OCI-LY7 (cell line): Measurements from ENCODE around the gene POC1A. TPM values are rescaled to one million over a fixed set of nuclear protein-coding genes. Genes with fewer than 3 reads are reported as not detected.

ENCODE experiments used
- BruUV-seq: library from RNA; stranded (reverse); fragments of 400-500 nt; replicated peaks from 2 replicates; lab custom pipeline; 2021; lab: Mats Ljungman, UMichigan
- CTCF ChIA-PET: fragments of 300-600 bp; sonication (Branson Sonifier 250); formaldehyde crosslinking; loops from one replicate; lab custom pipeline; 2022; ENCODE audit warnings: antibody characterized with exemption; ENCODE audit not compliant: unreplicated experiment; lab: Charles Lee
- POLR2A ChIA-PET: fragments of 300-600 bp; sonication (Branson Sonifier 250); formaldehyde crosslinking; loops from one replicate; lab custom pipeline; 2022; ENCODE audit warnings: antibody characterized with exemption; lab: Charles Lee
- DNase-seq: peaks from one replicate; pipeline ENCODE4 v3.0.0-alpha.2; 2015; ENCODE audit warnings: low spot score
- H2AFZ ChIP-seq: fragments of 200-600 bp; sonication (generic), shearing (Covaris generic); 2 replicates; pipeline ENCODE4 v1.6.1; 2014; ENCODE audit warnings: mild to moderate bottlenecking, antibody characterized with exemption, low read length, moderate library complexity
- H3K27ac ChIP-seq: fragments of 200-600 bp; sonication (generic); 2 replicates; pipeline ENCODE4 v1.5.1; 2014; ENCODE audit warnings: mixed run types, low read depth, mild to moderate bottlenecking, moderate library complexity, low read length, inconsistent platforms; ENCODE audit not compliant: poor library complexity, severe bottlenecking
- H3K36me3 ChIP-seq: fragments of 200-600 bp; sonication (generic); 2 replicates; pipeline ENCODE4 v1.6.1; 2014; ENCODE audit warnings: mild to moderate bottlenecking, antibody characterized with exemption, low read length, moderate library complexity, mixed read lengths; ENCODE audit not compliant: insufficient read depth
- H3K4me1 ChIP-seq: fragments of 200-600 bp; sonication (generic); 2 replicates; pipeline ENCODE4 v1.5.1; 2014; ENCODE audit warnings: mild to moderate bottlenecking, low read length; ENCODE audit not compliant: insufficient read depth, poor library complexity, severe bottlenecking
- H3K4me2 ChIP-seq: fragments of 200-600 bp; sonication (generic); 2 replicates; pipeline ENCODE4 v1.6.1; 2014; ENCODE audit warnings: mild to moderate bottlenecking, low read length
- H3K4me3 ChIP-seq: fragments of 200-600 bp; sonication (generic); 2 replicates; pipeline ENCODE4 v1.5.1; 2014; ENCODE audit warnings: mild to moderate bottlenecking, low read depth, low read length; ENCODE audit not compliant: poor library complexity, severe bottlenecking
- H3K79me2 ChIP-seq: fragments of 200-600 bp; sonication (generic); 2 replicates; pipeline ENCODE4 v1.6.1; 2016; ENCODE audit warnings: low read depth, mild to moderate bottlenecking, low read length, moderate library complexity, mixed read lengths; ENCODE audit not compliant: insufficient read depth
- H3K9me2 ChIP-seq: fragments of 200-600 bp; sonication (generic); 2 replicates; pipeline ENCODE4 v1.6.1; 2016; ENCODE audit warnings: mild to moderate bottlenecking, low read length, mixed read lengths; ENCODE audit not compliant: insufficient read depth
- H3K9me3 ChIP-seq: fragments of 200-600 bp; sonication (generic); 2 replicates; pipeline ENCODE4 v1.6.1; 2014; ENCODE audit warnings: mild to moderate bottlenecking, mixed run types, low read length, mixed read lengths
- H4K20me1 ChIP-seq: fragments of 200-600 bp; sonication (generic); 2 replicates; pipeline ENCODE4 v1.6.1; 2014; ENCODE audit warnings: mild to moderate bottlenecking, antibody characterized with exemption, low read length, moderate library complexity, mixed read lengths; ENCODE audit not compliant: insufficient read depth
- CTCF ChIP-seq: fragments of 200-600 bp; sonication (generic); conservative IDR thresholded peaks from 2 replicates; pipeline ENCODE4 v1.5.1; 2014; ENCODE audit warnings: mild to moderate bottlenecking, antibody characterized with exemption, low read length, moderate library complexity, mixed read lengths
- EZH2phosphoT487 ChIP-seq: fragments of 200-600 bp; sonication (generic); IDR thresholded peaks from 2 replicates; pipeline ENCODE4 v1.6.1; 2018; ENCODE audit warnings: low read depth, borderline replicate concordance, mild to moderate bottlenecking, mixed run types, antibody characterized with exemption, low read length, moderate library complexity, mixed read lengths
- intact Hi-C: fragments of 100-400 bp; cut with micrococcal nuclease; formaldehyde crosslinking; loops from one replicate; pipeline ENCODE4 v1.10.0; 2022; ENCODE audit not compliant: unreplicated experiment
- total RNA-seq, 2 experiments: library from RNA; depleted of rRNA in 1 of 2; stranded (reverse); fragments of >200 nt in 1 of 2; shearing (Covaris generic) in 1 of 2; gene quantifications; 2 replicates each; pipeline ENCODE4 v1.2.3, GENCODE V29; 2014 to 2022

Gene POC1A
- total RNA-seq, 2 experiments from 2014 or later = 40.0 to 41.0 TPM

GRCh38 chr3:52061121-52061910 lies 92.9 kb downstream of the POC1A start:
- no peak overlapping the region for H3K4me3 ChIP-seq
- H3K9me2 ChIP-seq = no peaks in the 10 kb centered on the region
- no TSS peak for BruUV-seq
- intact Hi-C loops = no loop called here
- no peak overlapping the region for H3K27ac ChIP-seq
- no peaks in the 10 kb centered on the region for H3K9me3 ChIP-seq
- no peaks in the 10 kb centered on the region for H4K20me1 ChIP-seq
- ChIA-PET CTCF (no interaction called here), POLR2A (no interaction called here)
- H3K79me2 ChIP-seq = no peaks in the 10 kb centered on the region
- no peaks in the 10 kb centered on the region for H3K36me3 ChIP-seq
- no peak overlapping the region for H3K4me2 ChIP-seq
- H2AFZ ChIP-seq = no peak overlapping the region
- DNase-seq = no peak
- peaks cover 22% of the 10 kb centered on the region for H3K4me1 ChIP-seq
- no peak for TF ChIP-seq CTCF
- TF ChIP-seq EZH2phosphoT487 = no peak

GRCh38 chr3:52059781-52060180 lies 94.4 kb downstream of the POC1A start:
- ChIA-PET POLR2A (no interaction called here), CTCF (no interaction called here)
- Histone ChIP-seq H3K36me3 (no peaks in the 10 kb centered on the region), H3K4me2 (no peak overlapping the region), H3K4me3 (no peak overlapping the region), H3K9me3 (no peaks in the 10 kb centered on the region), H3K4me1 (peaks cover 23% of the 10 kb centered on the region), H3K79me2 (no peaks in the 10 kb centered on the region), H4K20me1 (no peaks in the 10 kb centered on the region), H2AFZ (no peak overlapping the region), H3K27ac (no peak overlapping the region), H3K9me2 (no peaks in the 10 kb centered on the region)
- DNase-seq = no peak
- no TSS peak for BruUV-seq
- intact Hi-C loops = no loop called here
- TF ChIP-seq CTCF (no peak), EZH2phosphoT487 (no peak)

DNA sequence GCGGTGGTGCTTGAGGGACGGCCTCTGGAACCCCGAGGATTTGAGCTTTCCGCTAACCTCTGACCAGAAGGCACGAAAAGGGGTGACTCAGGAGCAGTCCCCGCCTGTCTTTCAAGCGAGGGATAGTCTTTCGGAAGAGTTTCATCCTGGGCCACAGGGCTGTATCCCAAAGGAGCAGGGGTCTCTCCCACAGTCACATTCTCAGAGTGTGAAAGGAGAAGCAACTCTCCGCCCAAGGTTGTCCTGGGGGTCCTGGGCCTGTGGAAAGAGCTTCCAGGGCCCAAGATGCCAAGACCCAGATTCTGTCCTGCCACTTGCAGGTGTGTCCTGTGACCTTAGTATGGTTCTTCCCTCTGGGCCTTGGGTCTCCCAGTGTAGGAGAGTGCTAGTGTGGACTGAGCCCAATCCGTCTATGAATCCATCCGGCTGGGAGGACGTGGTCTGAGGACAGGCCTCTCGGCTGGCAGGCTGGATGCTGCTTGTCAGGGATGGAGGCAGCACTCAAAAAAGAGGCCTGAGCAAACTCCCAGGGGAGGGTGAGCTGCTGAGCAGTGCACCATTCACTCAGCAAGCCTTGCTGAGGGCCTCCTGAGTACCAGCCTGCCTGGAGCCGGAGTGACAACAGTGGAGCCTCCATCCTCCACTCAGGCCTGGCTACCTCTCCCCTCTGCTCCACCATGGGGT lies 96.3 kb downstream of the POC1A start:
- ChIA-PET CTCF (interaction anchor here (0.6 kb wide), 1 partner anchor 330 kb away, joined by 3 read pairs; no protein-coding TSS in a partner anchor), POLR2A (no interaction called here)
- Histone ChIP-seq H3K4me3 (peak overlapping the region; percentile 55), H2AFZ (peak overlapping the region; percentile 84), H3K4me1 (peaks cover 39% of the 10 kb centered on the region), H4K20me1 (no peaks in the 10 kb centered on the region), H3K9me2 (no peaks in the 10 kb centered on the region), H3K79me2 (no peaks in the 10 kb centered on the region), H3K36me3 (peaks cover 6% of the 10 kb centered on the region; the same call in 1 of the 2 replicates), H3K9me3 (no peaks in the 10 kb centered on the region), H3K4me2 (peak overlapping the region; percentile 79), H3K27ac (no peak overlapping the region)
- TF ChIP-seq CTCF (no peak), EZH2phosphoT487 (no peak)
- DNase-seq = peak; percentile 36
- no TSS peak for BruUV-seq
- intact Hi-C loops = loop anchor here (2.0 kb wide), 1 partner anchor 115 kb away; the partner anchor contains the start of gene PARP3
